NCI-H748 (cell line): ENCODE data around the gene CYP26B1.
"Not testable (repeated sequence)": the region's sequence is repeated elsewhere in the genome, so short reads cannot be mapped to it uniquely, and the experiment has no call there.

Experiments
- DNase-seq: peaks from one replicate; lab custom pipeline; 2025; ENCODE audit not compliant: unreplicated experiment; lab: John Stamatoyannopoulos, UW

The CYP26B1 gene

DNA sequence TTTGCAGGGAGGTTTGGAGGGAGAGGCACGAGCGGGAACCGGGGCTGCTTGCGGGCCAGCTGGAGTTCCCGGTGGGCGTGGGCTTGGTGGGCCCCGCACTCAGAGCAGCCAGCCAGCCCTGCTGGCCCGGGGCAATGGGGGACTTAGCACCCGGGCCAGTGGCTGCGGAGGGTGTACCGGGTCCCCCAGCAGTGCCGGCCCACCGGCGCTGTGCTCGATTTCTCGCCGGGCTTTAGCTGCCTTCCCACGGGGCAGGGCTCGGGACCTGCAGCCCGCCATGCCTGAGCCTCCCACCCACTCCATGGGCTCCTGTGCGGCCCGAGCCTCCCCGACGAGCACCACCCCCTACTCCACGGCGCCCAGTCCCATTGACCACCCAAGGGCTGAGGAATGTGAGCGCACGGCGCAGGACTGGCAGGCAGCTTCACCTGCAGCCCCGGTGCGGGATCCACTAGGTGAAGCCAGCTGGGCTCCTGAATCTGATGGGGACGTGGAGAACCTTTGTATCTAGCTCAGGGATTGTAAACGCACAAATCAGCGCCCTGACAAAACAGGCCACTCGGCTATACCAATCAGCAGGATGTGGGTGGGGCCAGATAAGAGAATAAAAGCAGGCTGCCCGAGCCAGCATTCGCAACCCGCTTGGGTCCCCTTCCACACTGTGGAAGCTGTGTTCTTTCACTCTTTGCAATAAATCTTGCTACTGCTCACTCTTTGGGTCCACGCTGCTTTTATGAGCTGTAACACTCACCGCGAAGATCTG is 60.6 kb downstream of the CYP26B1 start:
- DNase-seq, result not testable (repeated sequence)

DNA sequence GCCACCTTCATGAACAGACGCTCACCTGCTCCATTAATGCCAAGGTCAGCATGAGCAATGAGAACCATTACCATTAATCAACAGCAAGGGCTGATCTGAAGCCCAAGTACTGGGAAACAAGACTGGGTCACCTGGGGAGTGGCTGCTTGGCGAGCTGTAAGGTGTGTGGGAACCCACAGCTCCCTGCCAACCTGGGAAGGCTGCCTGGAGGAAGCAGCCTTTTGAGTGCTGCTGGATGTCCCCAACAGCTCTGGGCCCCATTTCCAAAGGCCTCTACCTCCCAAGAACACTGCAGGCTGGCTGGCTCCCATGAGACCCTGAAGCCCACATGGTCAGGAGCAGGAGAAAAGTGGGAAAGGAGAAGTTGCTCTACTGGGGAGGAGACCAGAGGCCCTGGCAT is 62.1 kb downstream of the CYP26B1 start:
- no peak for DNase-seq

DNA sequence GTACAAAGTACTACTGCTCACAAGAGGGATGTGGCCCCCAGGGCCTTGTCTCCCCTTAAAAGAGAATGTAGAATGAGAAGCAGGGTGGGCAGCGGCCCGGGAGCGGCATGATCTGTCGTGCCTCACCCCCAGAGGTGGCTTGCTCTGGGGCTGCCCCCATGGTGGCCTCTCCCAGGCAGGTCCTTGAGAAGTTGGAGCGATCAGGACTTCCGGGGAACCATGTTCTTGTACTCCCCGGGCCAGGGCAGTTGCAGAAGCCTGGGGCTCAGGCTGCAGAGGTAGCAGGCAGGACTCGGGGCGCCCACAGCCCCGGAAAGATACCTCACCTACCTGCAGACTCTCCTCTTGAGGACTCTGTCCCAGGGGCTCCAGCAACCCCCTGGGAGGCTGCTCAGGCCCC is 62.6 kb downstream of the CYP26B1 start:
- DNase-seq, result no peak

DNA sequence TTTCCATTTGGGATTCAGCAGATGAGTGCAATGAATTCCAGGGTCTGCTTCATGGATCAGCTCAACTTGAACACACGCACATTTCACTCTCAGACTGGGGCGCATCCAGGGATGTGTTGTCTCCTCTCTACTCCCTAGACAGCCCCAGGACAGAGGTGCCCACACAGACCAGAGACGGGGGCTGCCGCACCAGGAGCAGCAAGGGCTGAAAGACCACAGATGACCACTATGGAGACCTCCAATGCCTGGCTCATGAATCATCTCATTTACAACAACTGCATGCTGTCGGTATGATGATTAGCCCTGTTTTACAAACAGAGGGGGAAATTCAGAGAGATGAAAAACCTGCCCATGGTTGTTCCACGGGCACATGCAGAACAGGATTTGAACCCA is 63.1 kb downstream of the CYP26B1 start:
- no peak for DNase-seq

DNA sequence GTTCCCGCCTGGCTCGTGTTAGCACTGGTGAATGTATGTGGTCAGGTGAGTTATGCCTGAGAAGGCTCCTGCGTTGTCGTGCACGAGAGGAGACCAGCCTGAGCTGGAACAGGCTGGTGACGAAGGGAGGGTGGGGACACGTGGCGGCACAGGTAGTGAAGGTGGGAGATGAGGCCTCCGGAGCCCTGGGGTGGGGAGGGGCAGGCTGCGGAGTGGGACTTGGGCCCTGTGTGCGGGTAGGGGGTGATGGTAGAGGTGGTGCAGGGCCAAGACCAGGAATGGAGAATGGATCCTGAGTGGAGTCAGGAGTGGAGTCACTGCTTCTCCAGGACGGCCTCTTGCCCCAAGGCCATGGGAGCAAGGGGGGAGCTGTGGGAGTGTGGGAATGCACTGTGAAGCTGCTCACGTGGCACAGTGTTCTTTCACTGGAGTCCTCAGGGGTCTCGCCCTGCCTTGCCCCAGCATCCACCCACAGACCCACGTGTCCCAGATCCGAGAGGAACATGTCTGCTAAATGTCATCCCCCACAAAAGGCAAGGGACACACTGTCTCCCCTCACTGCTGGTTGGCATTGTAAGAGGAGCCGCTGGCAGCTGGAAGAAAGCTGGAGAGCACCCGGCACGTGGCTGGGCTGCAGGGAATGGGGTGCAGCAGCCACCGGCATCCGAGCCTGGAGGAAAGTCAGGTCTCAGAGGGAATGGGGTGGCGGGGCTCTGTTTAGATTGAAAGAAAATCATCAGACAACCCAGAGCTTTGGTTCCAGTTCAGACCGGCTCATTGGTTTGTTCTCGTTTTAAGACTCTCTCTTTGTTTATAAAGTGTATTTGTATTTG is 63.7 kb downstream of the CYP26B1 start:
- DNase-seq, result no peak

DNA sequence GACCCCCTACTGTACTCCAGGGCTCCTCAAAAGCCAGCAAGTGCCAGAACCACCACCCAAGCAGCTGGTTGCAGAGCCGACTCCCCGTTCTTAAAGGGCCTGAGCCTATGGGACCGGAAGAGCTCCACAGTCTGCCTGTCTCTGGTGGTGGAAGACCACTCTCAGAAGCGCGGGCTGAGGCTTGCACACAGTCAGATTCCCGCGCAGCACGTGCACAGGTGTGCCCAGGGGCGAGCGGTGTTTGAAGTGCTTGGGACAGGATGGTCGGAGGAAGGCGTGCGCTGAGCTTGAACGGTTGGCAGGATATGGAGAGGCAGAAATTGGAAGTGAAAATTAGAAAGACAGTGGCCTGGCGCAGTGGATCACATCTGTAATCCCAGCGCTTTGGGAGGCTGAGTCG is 64.8 kb downstream of the CYP26B1 start:
- DNase-seq, result no peak

DNA sequence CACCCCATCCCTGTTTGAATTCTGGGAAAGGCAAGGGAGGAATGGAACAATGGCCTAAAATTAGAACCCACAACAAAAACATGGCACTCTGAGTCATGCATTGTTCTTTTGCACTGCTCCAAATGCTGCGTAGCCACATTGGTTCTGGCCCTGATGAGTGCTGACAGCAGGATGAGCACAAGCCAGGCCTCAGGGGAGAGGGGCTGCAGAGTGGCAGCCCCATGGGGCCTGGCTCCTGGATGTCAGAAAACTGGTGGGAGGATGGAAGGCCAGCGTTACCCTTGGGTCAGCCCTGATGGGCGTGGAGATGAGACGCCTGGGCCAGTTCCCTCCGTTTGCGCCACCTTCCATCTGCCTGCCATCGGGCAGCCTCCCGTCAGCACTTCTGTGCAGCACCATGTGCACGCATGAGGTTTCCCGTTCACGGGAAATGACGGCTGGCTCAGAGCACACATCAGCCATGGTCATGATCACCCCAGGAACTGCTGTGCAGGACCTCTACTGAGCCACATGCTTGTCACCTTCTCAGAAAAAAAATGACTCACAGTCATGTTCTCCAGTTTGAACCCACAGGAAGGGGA is 65.6 kb downstream of the CYP26B1 start:
- DNase-seq, result no peak

DNA sequence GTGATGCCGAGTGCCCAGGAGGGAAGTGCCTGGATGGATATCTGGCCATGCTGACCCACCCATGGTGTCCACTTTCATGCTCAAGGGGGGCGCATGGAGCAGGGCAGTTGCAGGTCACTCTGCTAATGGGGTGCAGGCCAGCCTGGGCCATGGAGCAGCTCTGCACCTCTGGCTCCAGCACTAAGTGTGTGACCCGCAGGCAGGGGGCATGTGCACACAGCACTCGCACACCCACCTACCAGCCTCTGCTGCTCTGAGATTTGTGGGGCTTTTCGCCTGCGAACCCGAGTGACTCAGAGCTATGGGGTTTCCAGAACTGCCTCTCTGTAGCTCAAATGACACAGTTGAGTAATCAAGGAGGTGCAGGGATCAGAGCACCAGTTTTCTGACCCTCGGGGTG is 66.2 kb downstream of the CYP26B1 start:
- no peak for DNase-seq

DNA sequence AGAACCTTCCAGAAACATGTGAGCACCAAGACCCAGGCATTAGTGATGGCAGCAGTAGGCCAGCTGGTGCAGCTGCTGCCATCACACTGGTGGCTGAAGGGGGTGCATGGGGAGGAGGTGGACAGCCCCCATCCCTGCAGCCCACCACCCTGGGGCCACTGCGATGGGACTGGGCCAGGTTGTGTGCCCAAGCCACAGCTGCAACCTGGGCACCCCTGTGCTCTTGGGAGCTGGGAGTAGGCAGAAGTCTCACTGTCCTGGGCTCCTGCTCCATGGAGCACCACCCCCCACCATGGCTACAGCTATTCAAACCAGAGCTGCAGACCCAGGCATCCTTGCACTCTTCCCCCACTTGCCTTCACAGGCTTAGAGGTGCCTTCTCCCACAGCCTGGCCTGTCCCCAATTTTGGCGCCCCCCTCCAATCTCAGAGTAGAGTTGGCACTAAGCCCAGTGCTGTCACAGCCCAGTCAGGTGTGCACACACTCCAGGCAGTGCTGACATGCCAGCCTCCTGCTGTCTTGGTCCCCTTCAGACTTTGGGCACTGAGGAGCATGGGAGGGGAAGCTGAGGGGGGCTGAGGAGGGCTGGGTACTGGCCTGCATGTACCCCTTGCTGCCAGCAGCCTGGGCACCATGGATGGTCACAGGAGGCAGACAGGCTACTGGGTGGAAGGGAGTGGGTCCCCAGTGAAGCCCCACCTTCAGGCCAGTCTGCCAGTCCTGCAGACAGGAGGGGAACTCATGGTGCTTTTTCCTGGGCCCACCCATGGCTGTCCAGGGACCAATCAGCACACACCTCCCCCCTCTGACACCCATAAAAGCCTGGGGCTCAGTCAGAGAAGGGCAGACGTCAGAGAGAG is 67.1 kb downstream of the CYP26B1 start:
- DNase-seq, result no peak
